PC-9 (cell line): ENCODE measurements around the gene RBFOX1.

Experiments
- CTCF ChIP-seq: fragments of 200-600 bp; sonication (generic); conservative IDR thresholded peaks from 2 replicates; pipeline ENCODE4 v1.6.1; 2017; ENCODE audit warnings: mixed run types, antibody characterized with exemption, mild to moderate bottlenecking, moderate library complexity
- EZH2 ChIP-seq: fragments of 200-600 bp; sonication (generic); IDR thresholded peaks from 2 replicates; pipeline ENCODE4 v1.8.0; 2017; ENCODE audit warnings: antibody characterized with exemption, low read depth

- TF ChIP-seq EZH2, result no peak
- no peak for TF ChIP-seq CTCF
Observed at GRCh38 chr16:7675628-7676027, 343.0 kb downstream of the RBFOX1 start.
